BJ (cell line): ENCODE measurements around the gene TPSG1. TPM values are rescaled to one million over a fixed set of nuclear protein-coding genes. Genes with fewer than 3 reads are reported as not detected.
"Not testable (repeated sequence)": the region's sequence is repeated elsewhere in the genome, so short reads cannot be mapped to it uniquely, and the experiment has no call there.

Source experiments
- CTCF ChIA-PET: fragments of 350-600 bp; formaldehyde crosslinking; extraction: SDS; loops from one replicate; lab custom pipeline; 2021; ENCODE audit warnings: antibody characterized with exemption, inconsistent platforms; lab: Yijun Ruan, JAX
- POLR2A ChIA-PET: fragments of 300-600 bp; sonication (Branson Sonifier 250); formaldehyde crosslinking; extraction: SDS; loops from one replicate; lab custom pipeline; 2021; ENCODE audit warnings: antibody characterized with exemption; lab: Charles Lee
- DNase-seq: peaks from one replicate; pipeline ENCODE4 v3.0.0-alpha.2; 2011; ENCODE audit warnings: low read depth
- H3K27me3 ChIP-seq: 2 replicates; pipeline ENCODE4 v1.6.0; 2011; ENCODE audit warnings: low read length; ENCODE audit not compliant: control insufficient read depth, insufficient read depth
- H3K36me3 ChIP-seq: 2 replicates; pipeline ENCODE4 v1.5.1; 2011; ENCODE audit warnings: low read length; ENCODE audit not compliant: control insufficient read depth, insufficient read depth
- H3K4me3 ChIP-seq: 2 replicates; pipeline ENCODE4 v1.5.1; 2011; ENCODE audit warnings: low read depth, mild to moderate bottlenecking, control low read depth, low read length
- polyA plus RNA-seq: library from polyadenylated mRNA; depleted of rRNA; stranded (reverse); fragments of >200 nt; gene quantifications from 2 replicates; pipeline ENCODE4 v1.2.3, GENCODE V29; 2011
- TF ChIP-seq, protein P1 (sequence below): IDR thresholded peaks from 2 replicates; pipeline ENCODE4 v1.5.1; 2011; ENCODE audit warnings: low read depth, mild to moderate bottlenecking, control low read depth, inconsistent platforms, low read length, moderate library complexity; ENCODE audit not compliant: insufficient read depth

Gene TPSG1
- polyA plus RNA-seq, 1 experiment: not detected

DNA sequence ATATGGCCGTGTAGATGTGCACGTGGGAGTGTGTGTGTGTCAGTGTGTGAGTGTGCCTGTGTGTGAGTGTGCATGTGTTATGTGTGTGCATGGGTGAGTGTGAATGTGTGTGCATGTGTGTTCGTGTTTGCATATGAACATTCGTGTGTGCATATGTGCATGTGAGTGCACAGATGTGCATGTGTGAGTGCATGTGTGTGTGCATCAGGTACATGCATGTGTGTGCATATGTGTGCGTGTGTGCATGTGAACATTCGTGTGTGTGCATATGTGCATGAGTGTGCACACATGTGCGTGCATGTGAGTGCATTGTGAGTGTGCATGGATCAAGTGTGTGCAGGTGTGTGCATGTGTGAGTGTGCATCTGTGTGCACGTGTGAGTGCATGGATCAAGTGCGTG lies 12.9 kb upstream of the TPSG1 start:
- ChIA-PET POLR2A (no interaction called here), CTCF (no interaction called here)
- TF ChIP-seq, protein P1, sequence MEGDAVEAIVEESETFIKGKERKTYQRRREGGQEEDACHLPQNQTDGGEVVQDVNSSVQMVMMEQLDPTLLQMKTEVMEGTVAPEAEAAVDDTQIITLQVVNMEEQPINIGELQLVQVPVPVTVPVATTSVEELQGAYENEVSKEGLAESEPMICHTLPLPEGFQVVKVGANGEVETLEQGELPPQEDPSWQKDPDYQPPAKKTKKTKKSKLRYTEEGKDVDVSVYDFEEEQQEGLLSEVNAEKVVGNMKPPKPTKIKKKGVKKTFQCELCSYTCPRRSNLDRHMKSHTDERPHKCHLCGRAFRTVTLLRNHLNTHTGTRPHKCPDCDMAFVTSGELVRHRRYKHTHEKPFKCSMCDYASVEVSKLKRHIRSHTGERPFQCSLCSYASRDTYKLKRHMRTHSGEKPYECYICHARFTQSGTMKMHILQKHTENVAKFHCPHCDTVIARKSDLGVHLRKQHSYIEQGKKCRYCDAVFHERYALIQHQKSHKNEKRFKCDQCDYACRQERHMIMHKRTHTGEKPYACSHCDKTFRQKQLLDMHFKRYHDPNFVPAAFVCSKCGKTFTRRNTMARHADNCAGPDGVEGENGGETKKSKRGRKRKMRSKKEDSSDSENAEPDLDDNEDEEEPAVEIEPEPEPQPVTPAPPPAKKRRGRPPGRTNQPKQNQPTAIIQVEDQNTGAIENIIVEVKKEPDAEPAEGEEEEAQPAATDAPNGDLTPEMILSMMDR: no peak

GRCh38 chr16:1236659-1237058 lies 11.6 kb upstream of the TPSG1 start:
- POLR2A ChIA-PET, CTCF ChIA-PET, DNase-seq, H3K36me3 ChIP-seq, H3K27me3 ChIP-seq, H3K4me3 ChIP-seq: not testable (repeated sequence)

More for the DNA sequence above, 12.9 kb upstream of the TPSG1 start:
- Histone ChIP-seq H3K4me3 (no peak overlapping the region), H3K36me3 (no peaks in the 10 kb centered on the region), H3K27me3 (no peaks in the 10 kb centered on the region)
- no peak for DNase-seq

DNA sequence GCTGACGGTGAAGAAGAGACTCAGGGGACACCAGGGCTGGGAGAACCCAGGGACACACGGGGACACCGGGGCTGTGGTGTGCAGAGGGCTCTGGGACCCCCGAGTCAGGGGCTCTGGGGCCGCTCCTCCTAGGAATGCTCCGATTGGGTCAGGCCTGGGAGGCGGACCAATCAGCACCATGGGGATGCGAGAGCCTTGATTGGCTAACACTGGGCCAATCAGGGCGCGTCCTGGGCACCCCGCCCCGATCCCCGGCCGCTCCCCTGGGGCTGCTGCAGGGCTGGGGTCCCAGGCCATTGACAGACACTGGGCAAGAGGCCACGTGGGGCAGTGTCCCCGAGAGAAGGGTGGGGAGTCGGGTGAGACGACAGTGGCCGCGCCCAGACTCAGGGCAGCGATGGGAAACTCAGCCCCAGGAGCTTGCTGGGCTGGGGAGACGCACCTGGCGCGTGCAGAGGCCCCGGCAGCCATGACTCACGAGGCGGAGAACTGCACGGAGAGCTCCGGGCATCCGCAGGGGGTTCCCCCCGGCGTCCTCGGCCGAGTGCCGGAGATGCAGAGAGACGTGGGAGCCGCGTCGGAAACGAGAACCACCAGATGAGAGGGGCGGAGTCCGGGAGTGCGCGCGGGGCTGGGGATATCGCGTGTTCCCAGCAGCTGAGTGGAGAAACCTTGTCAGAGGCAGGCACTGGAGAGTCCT lies 7.1 kb upstream of the TPSG1 start:
- DNase-seq, CTCF ChIA-PET, H3K36me3 ChIP-seq, H3K4me3 ChIP-seq, H3K27me3 ChIP-seq, POLR2A ChIA-PET: not testable (repeated sequence)

DNA sequence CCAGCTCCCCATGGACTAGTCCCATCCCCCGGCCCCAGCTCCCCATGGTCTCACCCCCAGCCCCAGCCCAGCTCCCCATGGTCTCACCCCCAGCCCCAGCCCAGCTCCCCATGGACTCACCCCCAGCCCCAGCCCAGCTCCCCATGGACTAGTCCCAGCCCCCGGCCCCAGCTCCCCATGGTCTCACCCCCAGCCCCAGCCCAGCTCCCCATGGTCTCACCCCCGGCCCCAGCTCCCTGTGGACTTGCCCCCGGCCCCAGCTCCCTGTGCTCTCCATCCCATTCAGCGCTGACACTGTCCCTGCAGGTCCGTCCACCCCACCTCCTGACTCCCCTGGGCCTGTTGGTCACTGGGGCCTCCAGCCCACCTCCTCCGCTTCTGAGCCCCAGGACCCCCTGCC lies 6.2 kb upstream of the TPSG1 start:
- H3K36me3 ChIP-seq, H3K27me3 ChIP-seq, POLR2A ChIA-PET, DNase-seq, H3K4me3 ChIP-seq, CTCF ChIA-PET: not testable (repeated sequence)

DNA sequence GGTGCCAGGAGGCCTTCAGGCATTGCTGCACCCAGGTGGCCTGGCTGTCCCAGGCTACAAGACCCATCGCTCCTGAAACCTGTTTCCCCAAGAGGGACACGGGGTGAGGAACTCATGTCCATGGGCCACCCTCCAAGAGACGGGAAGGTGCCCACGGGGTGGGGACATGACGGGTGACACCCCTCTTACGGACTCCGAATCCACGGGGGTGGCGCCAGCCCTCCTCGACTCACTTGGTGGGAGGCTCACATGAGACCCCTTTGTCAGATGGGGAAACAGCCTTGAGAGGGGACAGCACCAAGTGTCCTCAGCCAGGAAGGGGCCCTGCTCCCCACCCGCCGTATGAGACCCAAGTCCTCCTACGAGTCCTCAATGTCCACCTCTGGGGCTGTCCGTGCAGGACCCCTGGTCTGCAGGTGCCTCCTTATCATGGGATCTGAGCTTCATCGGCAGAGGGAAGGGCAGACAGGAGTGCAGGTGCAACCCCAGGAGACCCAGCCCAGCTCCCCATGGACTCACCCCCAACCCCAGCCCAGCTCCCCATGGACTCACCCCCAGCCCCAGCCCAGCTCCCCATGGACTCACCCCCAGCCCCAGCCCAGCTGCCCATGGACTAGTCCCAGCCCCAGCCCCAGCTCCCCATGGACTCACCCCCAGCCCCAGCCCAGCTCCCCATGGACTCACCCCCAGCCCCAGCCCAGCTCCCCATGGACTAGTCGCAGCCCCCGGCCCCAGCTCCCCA lies 5.6 kb upstream of the TPSG1 start:
- H3K27me3 ChIP-seq, DNase-seq, H3K36me3 ChIP-seq, CTCF ChIA-PET, POLR2A ChIA-PET, H3K4me3 ChIP-seq: not testable (repeated sequence)

DNA sequence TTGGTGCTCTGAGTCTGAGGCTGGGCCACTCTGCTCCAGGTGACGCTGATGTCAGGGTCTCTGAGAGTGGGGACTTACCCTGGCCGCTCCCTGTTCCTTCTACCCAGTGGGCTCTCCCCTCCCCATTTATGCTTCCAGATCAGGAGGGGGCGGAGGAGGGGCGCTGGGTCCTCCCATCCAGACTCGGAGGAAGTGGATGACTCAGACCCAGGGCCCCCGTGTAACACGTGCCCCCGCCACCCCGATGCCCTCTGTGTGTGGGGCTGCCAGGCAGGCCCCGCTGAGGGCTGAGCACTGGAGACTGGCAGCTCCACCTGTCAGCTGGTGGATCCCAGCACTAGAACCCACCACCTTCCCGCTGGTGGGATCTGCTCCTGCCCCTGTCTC lies 5.0 kb upstream of the TPSG1 start, which contains the start of gene TPSB2:
Gene TPSB2, minus strand, starts transcription at position 101 of the 387 bp plus-strand sequence. CDS start 233 bp downstream, outside the sequence.
- DNase-seq, H3K27me3 ChIP-seq, CTCF ChIA-PET, H3K36me3 ChIP-seq, POLR2A ChIA-PET, H3K4me3 ChIP-seq: not testable (repeated sequence)

GRCh38 chr16:1229476-1229875 lies 4.4 kb upstream of the TPSG1 start:
- H3K36me3 ChIP-seq, H3K4me3 ChIP-seq, POLR2A ChIA-PET, DNase-seq, H3K27me3 ChIP-seq, CTCF ChIA-PET: not testable (repeated sequence)

DNA sequence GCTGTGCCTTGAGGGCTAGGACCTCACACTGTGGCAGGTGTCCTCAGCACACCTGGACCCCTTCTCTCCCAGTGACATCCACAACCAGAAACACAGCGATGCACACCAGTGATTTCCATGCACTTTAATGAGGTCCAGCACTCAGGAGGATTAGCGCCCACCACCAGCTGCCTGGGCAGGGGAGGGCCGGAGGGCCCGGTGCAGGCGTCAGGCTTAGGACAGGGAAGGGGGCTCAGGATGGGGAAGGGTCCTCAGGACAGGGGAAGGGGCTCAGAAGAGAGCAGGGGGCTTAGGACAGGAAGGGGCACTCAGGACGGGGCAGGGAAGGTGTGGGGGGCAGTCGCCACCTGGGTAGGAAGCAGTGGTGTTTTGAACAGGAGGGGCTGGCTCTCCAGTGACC lies 3.2 kb upstream of the TPSG1 start:
- H3K4me3 ChIP-seq, H3K36me3 ChIP-seq, H3K27me3 ChIP-seq, POLR2A ChIA-PET, DNase-seq, CTCF ChIA-PET: not testable (repeated sequence)

GRCh38 chr16:1226692-1227091 lies 1.6 kb upstream of the TPSG1 start:
- CTCF ChIA-PET, H3K36me3 ChIP-seq, H3K27me3 ChIP-seq, DNase-seq, H3K4me3 ChIP-seq, POLR2A ChIA-PET: not testable (repeated sequence)

DNA sequence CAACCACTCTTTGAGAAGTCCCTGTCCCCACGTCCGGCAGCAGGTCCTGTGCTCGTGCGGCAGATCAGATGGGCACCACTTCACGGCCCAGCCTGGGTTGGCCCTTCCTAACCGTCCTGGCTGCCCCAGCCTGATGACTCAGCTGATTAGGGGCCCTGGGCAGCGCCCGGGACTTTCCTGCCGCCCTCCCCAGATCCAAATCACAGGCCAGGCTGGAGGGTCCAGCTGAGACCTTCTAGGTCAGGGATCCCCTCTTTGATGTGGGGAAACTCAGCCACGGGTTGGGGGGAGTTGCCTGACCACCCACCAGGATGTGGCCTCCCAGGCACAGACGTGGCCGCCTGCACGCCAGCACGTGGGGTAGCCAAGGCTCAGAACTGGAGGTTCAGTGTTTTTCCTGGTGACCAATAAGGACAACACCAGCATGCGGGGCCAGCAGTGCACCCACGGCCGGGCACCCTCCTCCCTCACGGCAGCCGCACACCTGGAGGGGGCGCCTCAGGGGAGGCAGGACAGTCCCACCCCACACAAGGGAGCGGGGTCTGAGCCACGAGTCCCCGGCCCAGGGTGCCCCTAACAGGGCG lies 752 bp upstream of the TPSG1 start:
- H3K27me3 ChIP-seq, H3K36me3 ChIP-seq, DNase-seq, H3K4me3 ChIP-seq, CTCF ChIA-PET, POLR2A ChIA-PET: not testable (repeated sequence)
